ENCODE data around the gene CNTN4.

GRCh38 chr3:2096216-2096615 lies 2.5 kb upstream of the CNTN4 start:
- TF ChIP-seq, protein P1, sequence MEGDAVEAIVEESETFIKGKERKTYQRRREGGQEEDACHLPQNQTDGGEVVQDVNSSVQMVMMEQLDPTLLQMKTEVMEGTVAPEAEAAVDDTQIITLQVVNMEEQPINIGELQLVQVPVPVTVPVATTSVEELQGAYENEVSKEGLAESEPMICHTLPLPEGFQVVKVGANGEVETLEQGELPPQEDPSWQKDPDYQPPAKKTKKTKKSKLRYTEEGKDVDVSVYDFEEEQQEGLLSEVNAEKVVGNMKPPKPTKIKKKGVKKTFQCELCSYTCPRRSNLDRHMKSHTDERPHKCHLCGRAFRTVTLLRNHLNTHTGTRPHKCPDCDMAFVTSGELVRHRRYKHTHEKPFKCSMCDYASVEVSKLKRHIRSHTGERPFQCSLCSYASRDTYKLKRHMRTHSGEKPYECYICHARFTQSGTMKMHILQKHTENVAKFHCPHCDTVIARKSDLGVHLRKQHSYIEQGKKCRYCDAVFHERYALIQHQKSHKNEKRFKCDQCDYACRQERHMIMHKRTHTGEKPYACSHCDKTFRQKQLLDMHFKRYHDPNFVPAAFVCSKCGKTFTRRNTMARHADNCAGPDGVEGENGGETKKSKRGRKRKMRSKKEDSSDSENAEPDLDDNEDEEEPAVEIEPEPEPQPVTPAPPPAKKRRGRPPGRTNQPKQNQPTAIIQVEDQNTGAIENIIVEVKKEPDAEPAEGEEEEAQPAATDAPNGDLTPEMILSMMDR (optimal IDR thresholded peaks at IDR 0.05 in 1 of 3, IDR thresholded peaks at IDR 0.05 in 1 of 3, conservative IDR thresholded peaks at IDR 0.05 in 1 of 3; ENCODE audit: extremely low read depth in 1 of 3, insufficient read depth in 2 of 3, low read length in 3 of 3): no peak
- TF ChIP-seq EZH2 (IDR thresholded peaks at IDR 0.05; ENCODE audit: low read length): no peak

Measured in keratinocyte (primary cell).